Mucosa of gallbladder (tissue), 1 donor: ENCODE results near the gene WRAP53. TPM values are rescaled to one million over a fixed set of nuclear protein-coding genes. Genes with fewer than 3 reads are reported as not detected.

Source experiments
- DNase-seq: peaks from one replicate; pipeline ENCODE4 v3.0.0-alpha.2; 2020; ENCODE audit warnings: low spot score
- total RNA-seq: library from RNA; stranded (reverse); gene quantifications from one replicate; pipeline ENCODE4 v1.2.1, GENCODE V29; 2021
- donor health status: DM: no; HTN: no; CAD: no.

The WRAP53 gene
- total RNA-seq, 1 donor from 2014 or later: 9.0 TPM

GRCh38 chr17:7677388-7678067, 10.7 kb upstream of the WRAP53 start:
- DNase-seq: no peak

- no peak for DNase-seq
Measured at GRCh38 chr17:7684851-7685532, 3.3 kb upstream of the WRAP53 start.

DNA sequence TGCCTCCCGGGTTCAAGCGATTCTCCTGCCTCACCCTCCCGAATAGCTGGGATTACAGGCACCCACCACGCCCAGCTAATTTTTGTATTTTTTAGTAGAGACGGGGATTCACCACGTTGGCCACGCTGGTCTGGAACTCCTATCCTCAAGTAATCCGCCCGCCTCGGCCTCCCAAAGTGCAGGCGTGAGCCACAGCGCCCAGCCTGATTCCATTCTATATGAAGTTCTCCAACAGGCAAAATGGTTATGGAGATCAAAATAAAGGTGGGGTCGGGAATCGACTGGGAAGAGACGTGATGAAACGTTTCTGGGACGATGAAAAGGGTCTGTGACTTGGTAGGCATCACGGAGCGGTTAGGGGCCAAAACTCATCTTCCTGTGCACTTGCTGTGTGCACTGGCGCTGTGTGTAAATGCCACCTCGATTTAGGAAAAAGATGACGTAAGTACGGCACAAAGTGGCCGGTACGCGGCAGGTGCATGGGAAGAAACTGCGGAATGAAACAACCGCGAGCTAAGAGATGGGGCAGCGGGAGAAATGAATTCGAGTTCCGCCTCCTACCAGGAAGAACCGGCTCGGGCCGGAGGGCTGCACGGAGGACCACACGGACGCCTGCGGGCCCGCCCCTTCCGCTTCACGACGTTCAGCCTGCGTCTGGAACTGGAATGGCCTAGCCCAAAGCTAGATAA, 2.6 kb upstream of the WRAP53 start:
- peak; percentile 95 for DNase-seq

GRCh38 chr17:7686222-7687071, 1.8 kb upstream of the WRAP53 start:
- peak; percentile 72 for DNase-seq

GRCh38 chr17:7687072-7687907, 987 bp upstream of the WRAP53 start, which contains the start of gene TP53:
TSS of gene TP53 (minus strand) at chr17:7687490. CDS start at chr17:7676594, 10,896 bp downstream.
- DNase-seq: peak; percentile 94

- no peak for DNase-seq
Measured at GRCh38 chr17:7688808-7689316, 585 bp downstream of the WRAP53 start.

DNA sequence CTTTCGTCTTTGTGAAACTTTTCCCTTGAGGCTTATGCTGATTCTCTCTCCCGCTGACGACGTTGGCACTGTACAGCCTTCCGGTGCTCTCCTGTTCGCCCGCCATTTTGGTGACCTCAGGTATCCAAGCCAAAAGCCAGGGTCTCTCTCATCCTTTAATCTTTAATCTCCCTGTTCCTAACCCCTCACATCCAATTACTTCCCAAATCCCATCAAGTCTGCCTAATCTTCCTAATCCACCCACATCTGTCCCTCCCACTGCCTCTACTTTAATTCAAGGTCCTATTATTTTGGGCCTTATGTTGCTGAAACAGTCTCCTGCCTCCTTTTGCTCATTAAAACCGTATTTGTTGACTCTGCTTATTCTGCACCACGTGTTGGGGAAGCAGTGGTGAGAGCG, 7.3 kb downstream of the WRAP53 start:
- no peak for DNase-seq

- DNase-seq: no peak
Measured at GRCh38 chr17:7697828-7698588, 9.7 kb downstream of the WRAP53 start.

DNA sequence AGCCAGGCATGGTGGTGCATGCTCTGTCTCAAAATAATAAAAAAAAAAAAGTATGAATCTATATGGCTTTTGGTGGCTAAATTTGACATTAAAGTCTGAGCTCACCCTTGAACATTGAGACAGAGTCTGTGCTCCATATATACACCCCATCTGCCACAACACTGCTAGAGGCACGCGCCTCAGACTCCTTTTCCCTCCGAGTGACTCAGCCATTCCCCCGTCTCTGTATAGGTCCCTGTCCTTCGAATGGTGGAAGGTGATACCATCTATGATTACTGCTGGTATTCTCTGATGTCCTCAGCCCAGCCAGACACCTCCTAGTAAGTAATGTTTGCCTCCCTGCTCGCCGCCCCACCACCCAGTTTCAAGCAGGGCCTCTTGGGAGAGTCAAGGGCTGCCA, 12.2 kb downstream of the WRAP53 start:
- no peak for DNase-seq

DNA sequence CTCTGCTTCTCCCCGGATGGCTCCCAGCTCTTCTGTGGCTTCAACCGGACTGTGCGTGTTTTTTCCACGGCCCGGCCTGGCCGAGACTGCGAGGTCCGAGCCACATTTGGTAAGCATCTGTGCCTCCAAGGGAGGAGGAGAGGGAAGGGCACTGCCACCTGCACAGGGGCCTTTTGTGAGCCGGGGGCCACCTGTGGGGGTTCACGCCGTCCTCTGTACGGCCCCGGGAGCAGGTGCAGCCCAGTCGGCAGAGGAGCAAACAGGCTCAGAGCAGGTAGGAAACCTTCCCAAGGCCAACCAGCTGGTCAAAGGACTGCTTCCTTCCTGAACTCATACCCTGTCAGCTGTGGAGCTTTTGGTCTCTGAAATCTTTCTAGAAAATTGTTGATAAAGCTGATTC, 13.4 kb downstream of the WRAP53 start:
- no peak for DNase-seq

GRCh38 chr17:7702776-7703175, 14.5 kb downstream of the WRAP53 start:
- no peak for DNase-seq

- no peak for DNase-seq
Measured at GRCh38 chr17:7703584-7704479, 15.6 kb downstream of the WRAP53 start.

GRCh38 chr17:7704601-7705268, 16.5 kb downstream of the WRAP53 start, which contains the start of gene EFNB3:
TSS of gene EFNB3 (plus strand) at chr17:7705202. CDS start at chr17:7705599, 397 bp downstream.
- no peak for DNase-seq

GRCh38 chr17:7705269-7706255, 17.3 kb downstream of the WRAP53 start:
- DNase-seq: no peak

DNA sequence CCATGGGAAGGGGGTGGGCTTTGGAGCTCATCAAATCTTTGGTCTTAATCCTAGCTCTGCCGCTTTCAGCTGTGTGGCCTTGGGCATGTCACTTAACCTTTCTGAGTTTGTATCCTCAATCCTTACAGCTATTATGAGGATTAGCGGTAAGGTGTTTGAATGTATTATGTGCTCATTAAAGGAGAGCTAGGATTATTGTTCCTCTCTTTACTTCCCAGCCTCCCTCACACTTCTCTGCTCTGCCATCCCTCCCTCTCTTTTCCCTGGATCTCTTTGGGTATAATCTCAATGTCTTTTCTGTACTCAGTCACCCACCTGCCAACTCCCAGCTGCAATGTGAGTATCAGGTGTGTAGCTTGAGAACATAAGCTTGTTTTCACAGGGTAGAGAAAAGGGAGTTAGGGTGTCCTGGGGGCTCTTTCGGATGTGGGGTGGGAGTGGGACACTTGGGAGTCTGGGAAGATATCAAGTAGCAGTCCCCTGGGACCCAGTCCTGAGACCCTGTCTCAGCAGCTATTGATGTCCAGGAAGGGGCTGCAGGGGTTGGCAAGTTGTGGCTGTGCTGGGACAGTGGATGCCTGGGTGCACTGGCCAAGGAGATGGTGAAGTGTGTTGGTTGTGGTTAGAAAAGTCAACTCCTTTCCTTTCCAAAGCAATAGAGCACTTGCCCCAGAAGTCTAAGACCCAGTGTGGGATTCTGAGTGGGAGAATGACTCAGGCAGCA, 18.5 kb downstream of the WRAP53 start:
- DNase-seq: no peak

GRCh38 chr17:7707446-7707845, 19.2 kb downstream of the WRAP53 start:
- DNase-seq: no peak
